Mesenchymal stem cell (in vitro differentiated cells and primary cell): Measurements from ENCODE around the gene TMEM186.

ENCODE experiments used
- DNase-seq: peaks from one replicate; pipeline ENCODE4 v3.0.0-alpha.2; 2013
- H2AFZ ChIP-seq: one replicate; pipeline ENCODE4 v1.6.1; 2013; ENCODE audit warnings: low read depth, mild to moderate bottlenecking, control low read depth, inconsistent platforms, low read length, moderate library complexity
- H2AK5ac ChIP-seq: 2 replicates; pipeline ENCODE4 v1.6.1; 2013; ENCODE audit warnings: low read length, moderate library complexity, mild to moderate bottlenecking, inconsistent platforms; ENCODE audit not compliant: severe bottlenecking
- H2BK120ac ChIP-seq: one replicate; pipeline ENCODE4 v1.6.1; 2013; ENCODE audit warnings: low read depth, mild to moderate bottlenecking, inconsistent platforms, low read length, moderate library complexity
- H2BK12ac ChIP-seq, 2 experiments: one replicate each; pipeline ENCODE4 v1.6.1; 2013; ENCODE audit warnings: inconsistent platforms in 2 of 2, low read length in 2 of 2, mild to moderate bottlenecking in 2 of 2, moderate library complexity in 2 of 2, control low read depth in 1 of 2
- H2BK15ac ChIP-seq: one replicate; pipeline ENCODE4 v1.6.1; 2013; ENCODE audit warnings: mild to moderate bottlenecking, low read depth, inconsistent platforms; ENCODE audit not compliant: poor library complexity, severe bottlenecking
- H2BK5ac ChIP-seq: 2 replicates; pipeline ENCODE4 v1.6.1; 2013; ENCODE audit warnings: low read depth, mild to moderate bottlenecking, low read length, control low read depth, inconsistent platforms; ENCODE audit not compliant: poor library complexity, severe bottlenecking
- H3K14ac ChIP-seq, 2 experiments: one replicate each; pipeline ENCODE4 v1.6.1; 2013; ENCODE audit warnings: inconsistent platforms in 2 of 2, low read length in 2 of 2, control low read depth in 1 of 2, mild to moderate bottlenecking in 1 of 2, moderate library complexity in 1 of 2
- H3K18ac ChIP-seq, 2 experiments: one replicate each; pipeline ENCODE4 v1.6.1; 2013; ENCODE audit warnings: inconsistent platforms in 2 of 2, low read length in 2 of 2, control low read depth in 1 of 2, low read depth in 1 of 2, mild to moderate bottlenecking in 1 of 2
- H3K23ac ChIP-seq, 2 experiments: one replicate each; pipeline ENCODE4 v1.6.1; 2013; ENCODE audit warnings: inconsistent platforms in 2 of 2, low read length in 2 of 2, mild to moderate bottlenecking in 2 of 2, moderate library complexity in 2 of 2, control low read depth in 1 of 2
- H3K27ac ChIP-seq: 2 replicates; pipeline ENCODE4 v1.5.1; 2013; ENCODE audit warnings: mild to moderate bottlenecking, moderate library complexity, low read length, control low read depth, inconsistent platforms; ENCODE audit not compliant: poor library complexity, severe bottlenecking
- H3K27me3 ChIP-seq, 2 experiments: 2 replicates each; pipeline versions ENCODE4 v1.6.1 to v1.7.0; 2013; ENCODE audit warnings: low read length in 2 of 2, mild to moderate bottlenecking in 2 of 2, moderate library complexity in 2 of 2, control low read depth in 1 of 2, inconsistent platforms in 1 of 2; ENCODE audit not compliant: control insufficient read depth in 1 of 2, insufficient read depth in 1 of 2
- H3K36me3 ChIP-seq, 2 experiments: 2 replicates each; pipeline versions ENCODE4 v1.6.1 to v1.7.0; 2013; ENCODE audit warnings: low read length in 2 of 2, control low read depth in 1 of 2, inconsistent platforms in 1 of 2, low read depth in 1 of 2, mild to moderate bottlenecking in 1 of 2; ENCODE audit not compliant: insufficient read depth in 2 of 2, control insufficient read depth in 1 of 2
- H3K4ac ChIP-seq, 2 experiments: one replicate each; pipeline ENCODE4 v1.6.1; 2013; ENCODE audit warnings: inconsistent platforms in 2 of 2, low read length in 2 of 2, mild to moderate bottlenecking in 2 of 2, moderate library complexity in 2 of 2, control low read depth in 1 of 2, low read depth in 1 of 2
- H3K4me1 ChIP-seq: 2 replicates; pipeline ENCODE4 v1.6.1; 2013; ENCODE audit warnings: low read depth, low read length, control low read depth; ENCODE audit not compliant: control insufficient read depth, insufficient read depth
- H3K4me2 ChIP-seq: 2 replicates; pipeline ENCODE4 v1.6.1; 2013; ENCODE audit warnings: low read length, mild to moderate bottlenecking, inconsistent platforms; ENCODE audit not compliant: poor library complexity, severe bottlenecking
- H3K4me3 ChIP-seq, 2 experiments: 2 replicates each; pipeline versions ENCODE4 v1.5.1 to v1.7.0; 2013; ENCODE audit warnings: low read length in 2 of 2, mild to moderate bottlenecking in 2 of 2, control low read depth in 1 of 2, low read depth in 1 of 2; ENCODE audit not compliant: insufficient read depth in 1 of 2
- H3K79me1 ChIP-seq: replicated peaks from 2 replicates; pipeline ENCODE4 v1.6.1; 2013; ENCODE audit warnings: mild to moderate bottlenecking, control low read depth, low read length, inconsistent platforms; ENCODE audit not compliant: poor library complexity, severe bottlenecking
- H3K9ac ChIP-seq: 2 replicates; pipeline ENCODE4 v1.7.0; 2013; ENCODE audit warnings: mild to moderate bottlenecking, low read length, moderate library complexity
- H3K9me3 ChIP-seq: 2 replicates; pipeline ENCODE4 v1.7.0; 2013; ENCODE audit warnings: mild to moderate bottlenecking, low read length; ENCODE audit not compliant: control insufficient read depth
- H4K8ac ChIP-seq: one replicate; pipeline ENCODE4 v1.6.1; 2013; ENCODE audit warnings: inconsistent platforms, mild to moderate bottlenecking, low read length, moderate library complexity
- H4K91ac ChIP-seq: one replicate; pipeline ENCODE4 v1.6.1; 2013; ENCODE audit warnings: mild to moderate bottlenecking, low read length, inconsistent platforms
- WGBS: methylation state at CpG from one replicate; pipeline ENCODE4 v1.1.7; 2013; ENCODE audit warnings: mixed read lengths; 5-methylcytosine and 5-hydroxymethylcytosine counted together

TMEM186 gene

GRCh38 chr16:8808613-8809353, 11.3 kb upstream of the TMEM186 start:
- Histone ChIP-seq H3K18ac (no peak overlapping the region), H2BK5ac (no peak overlapping the region), H3K23ac (no peak overlapping the region), H2AFZ (no peak overlapping the region), H4K8ac (no peak overlapping the region), H2BK120ac (no peak overlapping the region), H3K79me1 (peaks cover 33% of the 10 kb centered on the region), H3K9ac (no peak overlapping the region), H3K4ac (no peak overlapping the region), H3K4me3 (no peak overlapping the region), H4K91ac (no peak overlapping the region), H3K4me2 (no peak overlapping the region), H2BK15ac (no peak overlapping the region), H3K36me3 (peaks cover 72 to 100% of the 10 kb centered on the region in 2 experiments), H2BK12ac (no peak overlapping the region), H3K27ac (no peak overlapping the region), H3K14ac (no peak overlapping the region), H2AK5ac (no peak overlapping the region), H3K9me3 (no peaks in the 10 kb centered on the region), H3K27me3 (no peaks in the 10 kb centered on the region), H3K4me1 (no peaks in the 10 kb centered on the region)
- 96% methylated on average over 9 of the region's 11 CpGs for WGBS
- DNase-seq = no peak

- Histone ChIP-seq H3K27me3 (no peaks in the 10 kb centered on the region), H2BK15ac (no peak overlapping the region), H3K14ac (no peak overlapping the region), H3K23ac (no peak overlapping the region), H3K79me1 (peaks cover 29% of the 10 kb centered on the region), H4K91ac (no peak overlapping the region), H3K4me1 (no peaks in the 10 kb centered on the region), H3K9me3 (no peaks in the 10 kb centered on the region), H3K9ac (peak overlapping the region; percentile 7), H2AK5ac (no peak overlapping the region), H2BK5ac (no peak overlapping the region), H3K4me3 (no peak overlapping the region), H2BK120ac (no peak overlapping the region), H2BK12ac (no peak overlapping the region), H3K36me3 (peaks cover 67 to 99% of the 10 kb centered on the region in 2 experiments), H3K4ac (no peak overlapping the region), H3K4me2 (no peak overlapping the region), H4K8ac (no peak overlapping the region), H3K27ac (no peak overlapping the region), H2AFZ (no peak overlapping the region), H3K18ac (no peak overlapping the region)
- no peak for DNase-seq
- WGBS = 98% methylated on average over 2 of the region's 3 CpGs
Observed at GRCh38 chr16:8808009-8808408, 10.6 kb upstream of the TMEM186 start.

GRCh38 chr16:8807189-8807588, 9.8 kb upstream of the TMEM186 start:
- Histone ChIP-seq H3K27me3 (no peaks in the 10 kb centered on the region), H3K4ac (no peak overlapping the region), H2BK120ac (no peak overlapping the region), H4K8ac (no peak overlapping the region), H2AFZ (no peak overlapping the region), H3K9ac (no peak overlapping the region), H3K14ac (no peak overlapping the region), H3K4me2 (no peak overlapping the region), H3K4me3 (no peak overlapping the region), H2BK15ac (no peak overlapping the region), H3K79me1 (peaks cover 27% of the 10 kb centered on the region), H3K36me3 (peaks cover 68 to 99% of the 10 kb centered on the region in 2 experiments), H4K91ac (no peak overlapping the region), H3K23ac (no peak overlapping the region), H2AK5ac (no peak overlapping the region), H3K4me1 (no peaks in the 10 kb centered on the region), H2BK12ac (no peak overlapping the region), H3K9me3 (no peaks in the 10 kb centered on the region), H3K27ac (no peak overlapping the region), H2BK5ac (no peak overlapping the region), H3K18ac (no peak overlapping the region)
- DNase-seq = no peak
- WGBS = 97% methylated on average over 5 of the region's 5 CpGs

GRCh38 chr16:8806272-8806983, 9.0 kb upstream of the TMEM186 start:
- Histone ChIP-seq H3K14ac (no peak overlapping the region), H3K27ac (no peak overlapping the region), H2BK5ac (no peak overlapping the region), H3K36me3 (peaks cover 68 to 98% of the 10 kb centered on the region in 2 experiments), H4K91ac (no peak overlapping the region), H2BK120ac (no peak overlapping the region), H3K27me3 (no peaks in the 10 kb centered on the region), H3K4me1 (peaks cover under 1% of the 10 kb centered on the region), H2AFZ (no peak overlapping the region), H4K8ac (no peak overlapping the region), H3K4me3 (no peak overlapping the region), H3K4me2 (no peak overlapping the region), H2BK15ac (no peak overlapping the region), H3K9ac (no peak overlapping the region), H2BK12ac (no peak overlapping the region), H3K18ac (no peak overlapping the region), H3K23ac (no peak overlapping the region), H3K9me3 (no peaks in the 10 kb centered on the region), H2AK5ac (no peak overlapping the region), H3K4ac (no peak overlapping the region), H3K79me1 (peaks cover 27% of the 10 kb centered on the region)
- WGBS = 94% methylated on average over 13 of the region's 13 CpGs
- DNase-seq = no peak
